ENCODE measurements around the gene PACSIN1. TPM values are rescaled to one million over a fixed set of nuclear protein-coding genes. Genes with fewer than 3 reads are reported as not detected.
A peak's percentile ranks its signal among the peaks of the same experiment; 100 is the strongest.

Gene PACSIN1
- total RNA-seq, 4 donors from 2014 or later = not detected

- TF ChIP-seq POLR2A (IDR thresholded peaks at IDR 0.05) (no peak), CTCF (IDR thresholded peaks at IDR 0.05) (peak; percentile 67 to 84 (median 74))
- intact Hi-C loops (cut with DNase I) = loop anchor here (5.0 kb wide), 1 partner anchor 80 kb away; no protein-coding TSS in a partner anchor
- Histone ChIP-seq H3K36me3 (no peaks in the 10 kb centered on the region), H3K4me1 (peaks cover 0 to 14% (median 11%) of the 10 kb centered on the region in 3 donors), H3K4me3 (peak overlapping the region in 3 of 4 donors; percentile 25 to 49 (median 27)), H3K27ac (peak overlapping the region in 2 of 4 donors; percentile 58 to 59), H3K9me3 (no peaks in the 10 kb centered on the region), H3K27me3 (no peaks in the 10 kb centered on the region)
- WGBS, 2 donors = 2 to 26% methylated on average over 4 to 5 of the region's 53 CpGs
- peak; percentile 64 for DNase-seq
Measured at GRCh38 chr6:34526992-34527728, 61.3 kb downstream of the PACSIN1 start.

- Histone ChIP-seq H3K9me3 (no peaks in the 10 kb centered on the region), H3K27me3 (no peaks in the 10 kb centered on the region), H3K4me1 (peaks cover 0 to 14% (median 11%) of the 10 kb centered on the region in 3 donors), H3K4me3 (no peak overlapping the region), H3K27ac (no peak overlapping the region), H3K36me3 (no peaks in the 10 kb centered on the region)
- WGBS, 2 donors = 81 to 84% methylated on average over 10 to 11 of the region's 12 CpGs
- DNase-seq = no peak
- intact Hi-C loops (cut with DNase I) = loop anchor here (5.0 kb wide), 1 partner anchor 79 kb away; no protein-coding TSS in a partner anchor
- no peak for TF ChIP-seq CTCF (IDR thresholded peaks at IDR 0.05)
- no peak for TF ChIP-seq POLR2A (IDR thresholded peaks at IDR 0.05)
Measured at GRCh38 chr6:34527751-34528670, 62.1 kb downstream of the PACSIN1 start.

GRCh38 chr6:34528996-34529664 is 63.3 kb downstream of the PACSIN1 start:
- Histone ChIP-seq H3K4me3 (no peak overlapping the region), H3K27me3 (no peaks in the 10 kb centered on the region), H3K4me1 (peaks cover 0 to 14% (median 11%) of the 10 kb centered on the region in 3 donors), H3K9me3 (no peaks in the 10 kb centered on the region), H3K27ac (no peak overlapping the region), H3K36me3 (no peaks in the 10 kb centered on the region)
- DNase-seq = no peak
- TF ChIP-seq CTCF (IDR thresholded peaks at IDR 0.05) = no peak
- TF ChIP-seq POLR2A (IDR thresholded peaks at IDR 0.05) = no peak
- WGBS, 2 donors = 92 to 93% methylated on average over 7 to 8 of the region's 8 CpGs
- intact Hi-C loops (cut with DNase I) = loop anchor here (5.0 kb wide), 1 partner anchor 78 kb away; no protein-coding TSS in a partner anchor

GRCh38 chr6:34529665-34530327 is 63.9 kb downstream of the PACSIN1 start:
- H3K27me3 ChIP-seq = no peaks in the 10 kb centered on the region
- H3K4me3 ChIP-seq = no peak overlapping the region
- no peak for TF ChIP-seq POLR2A (IDR thresholded peaks at IDR 0.05)
- TF ChIP-seq CTCF (IDR thresholded peaks at IDR 0.05) = peak in 1 of 6 experiments; percentile 21
- H3K4me1 ChIP-seq = peaks cover 0 to 14% (median 11%) of the 10 kb centered on the region in 3 donors
- H3K9me3 ChIP-seq = no peaks in the 10 kb centered on the region
- no peaks in the 10 kb centered on the region for H3K36me3 ChIP-seq
- DNase-seq = no peak
- 54 to 60% methylated on average over 7 of the region's 10 CpGs for WGBS, 2 donors
- no peak overlapping the region for H3K27ac ChIP-seq
- intact Hi-C loops (cut with DNase I) = loop anchor here (5.0 kb wide), 1 partner anchor 78 kb away; no protein-coding TSS in a partner anchor
